ENCODE data around the gene TRIM17.

Gene TRIM17

GRCh38 chr1:228415221-228415620, 1.4 kb downstream of the TRIM17 start:
- H3K4me3 ChIP-seq (ENCODE audit: insufficient read length, low read depth), result no peak overlapping the region
- peaks cover 28% of the 10 kb centered on the region for H3K36me3 ChIP-seq (ENCODE audit: insufficient read depth, insufficient read length, low read length)
- TF ChIP-seq ZNF274 (IDR thresholded peaks at IDR 0.05; ENCODE audit: low read depth, low read length) (no peak), YY1 (IDR thresholded peaks at IDR 0.05; ENCODE audit: insufficient read depth, insufficient read length) (no peak), SUZ12 (IDR thresholded peaks at IDR 0.05; ENCODE audit: extremely low read depth, insufficient read depth, insufficient read length) (no peak)
- H3K27me3 ChIP-seq (ENCODE audit: insufficient read depth, insufficient read length), result peaks cover 48% of the 10 kb centered on the region
- H3K4me1 ChIP-seq (ENCODE audit: insufficient read depth, insufficient read length), result peaks cover 13% of the 10 kb centered on the region
- H3K9ac ChIP-seq (ENCODE audit: insufficient read length, low read depth), result no peak overlapping the region
- DNase-seq (ENCODE audit: low read depth, low spot score), result no peak
- no peaks in the 10 kb centered on the region for H3K9me3 ChIP-seq (ENCODE audit: insufficient read depth, low read length)

DNA sequence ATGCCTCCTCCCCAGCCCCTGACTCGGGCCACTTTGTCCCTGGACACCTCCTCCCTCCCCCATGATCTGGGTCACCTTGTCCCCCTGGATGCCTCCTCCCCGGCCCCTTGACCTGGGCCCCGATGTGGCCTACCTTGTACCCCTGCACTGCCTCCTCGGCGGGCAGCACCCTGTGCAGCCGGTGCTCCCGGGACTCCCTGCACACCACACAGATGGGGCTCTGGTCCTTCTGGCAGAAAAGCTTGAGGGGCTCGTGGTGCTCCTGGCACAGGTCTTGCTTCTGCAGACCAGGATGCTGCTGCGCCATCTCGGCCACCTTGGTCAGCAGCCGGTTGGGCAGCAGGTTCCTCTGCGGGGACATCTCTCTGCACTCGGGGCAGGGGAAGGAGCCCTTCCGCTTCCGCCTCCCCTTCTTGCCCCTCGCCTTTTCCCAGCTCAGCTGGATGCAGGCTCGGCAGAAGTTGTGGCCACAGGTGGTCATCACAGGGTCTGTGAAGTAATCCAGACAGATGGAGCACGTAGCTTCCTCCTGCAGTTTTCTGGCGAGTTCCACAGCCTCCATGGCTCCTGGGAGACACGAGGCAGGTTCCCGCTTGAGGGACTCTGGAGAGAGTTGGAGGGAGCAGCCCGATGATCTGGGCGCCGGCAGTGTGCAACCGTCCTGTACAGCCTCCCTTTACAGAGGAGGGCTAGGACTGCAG, 2.0 kb downstream of the TRIM17 start:
- H3K9me3 ChIP-seq (ENCODE audit: insufficient read depth, low read length), result no peaks in the 10 kb centered on the region
- peaks cover 31% of the 10 kb centered on the region for H3K36me3 ChIP-seq (ENCODE audit: insufficient read depth, insufficient read length, low read length)
- peaks cover 42% of the 10 kb centered on the region for H3K27me3 ChIP-seq (ENCODE audit: insufficient read depth, insufficient read length)
- no peak for DNase-seq (ENCODE audit: low read depth, low spot score)
- no peak for TF ChIP-seq YY1 (IDR thresholded peaks at IDR 0.05; ENCODE audit: insufficient read depth, insufficient read length)
- TF ChIP-seq SUZ12 (IDR thresholded peaks at IDR 0.05; ENCODE audit: extremely low read depth, insufficient read depth, insufficient read length), result no peak
- no peak for TF ChIP-seq ZNF274 (IDR thresholded peaks at IDR 0.05; ENCODE audit: low read depth, low read length)
- no peak overlapping the region for H3K4me3 ChIP-seq (ENCODE audit: insufficient read length, low read depth)
- H3K9ac ChIP-seq (ENCODE audit: insufficient read length, low read depth), result peak overlapping the region; percentile 5
- peaks cover 13% of the 10 kb centered on the region for H3K4me1 ChIP-seq (ENCODE audit: insufficient read depth, insufficient read length)

GRCh38 chr1:228413241-228414010, 3.2 kb downstream of the TRIM17 start:
- Histone ChIP-seq H3K4me1 (ENCODE audit: insufficient read depth, insufficient read length) (peaks cover 18% of the 10 kb centered on the region), H3K27me3 (ENCODE audit: insufficient read depth, insufficient read length) (peaks cover 30% of the 10 kb centered on the region), H3K36me3 (ENCODE audit: insufficient read depth, insufficient read length, low read length) (peaks cover 38% of the 10 kb centered on the region), H3K4me3 (ENCODE audit: insufficient read length, low read depth) (no peak overlapping the region), H3K9ac (ENCODE audit: insufficient read length, low read depth) (no peak overlapping the region), H3K9me3 (ENCODE audit: insufficient read depth, low read length) (no peaks in the 10 kb centered on the region)
- DNase-seq (ENCODE audit: low read depth, low spot score), result no peak
- TF ChIP-seq ZNF274 (IDR thresholded peaks at IDR 0.05; ENCODE audit: low read depth, low read length), result no peak
- TF ChIP-seq SUZ12 (IDR thresholded peaks at IDR 0.05; ENCODE audit: extremely low read depth, insufficient read depth, insufficient read length), result no peak
- no peak for TF ChIP-seq YY1 (IDR thresholded peaks at IDR 0.05; ENCODE audit: insufficient read depth, insufficient read length)

DNA sequence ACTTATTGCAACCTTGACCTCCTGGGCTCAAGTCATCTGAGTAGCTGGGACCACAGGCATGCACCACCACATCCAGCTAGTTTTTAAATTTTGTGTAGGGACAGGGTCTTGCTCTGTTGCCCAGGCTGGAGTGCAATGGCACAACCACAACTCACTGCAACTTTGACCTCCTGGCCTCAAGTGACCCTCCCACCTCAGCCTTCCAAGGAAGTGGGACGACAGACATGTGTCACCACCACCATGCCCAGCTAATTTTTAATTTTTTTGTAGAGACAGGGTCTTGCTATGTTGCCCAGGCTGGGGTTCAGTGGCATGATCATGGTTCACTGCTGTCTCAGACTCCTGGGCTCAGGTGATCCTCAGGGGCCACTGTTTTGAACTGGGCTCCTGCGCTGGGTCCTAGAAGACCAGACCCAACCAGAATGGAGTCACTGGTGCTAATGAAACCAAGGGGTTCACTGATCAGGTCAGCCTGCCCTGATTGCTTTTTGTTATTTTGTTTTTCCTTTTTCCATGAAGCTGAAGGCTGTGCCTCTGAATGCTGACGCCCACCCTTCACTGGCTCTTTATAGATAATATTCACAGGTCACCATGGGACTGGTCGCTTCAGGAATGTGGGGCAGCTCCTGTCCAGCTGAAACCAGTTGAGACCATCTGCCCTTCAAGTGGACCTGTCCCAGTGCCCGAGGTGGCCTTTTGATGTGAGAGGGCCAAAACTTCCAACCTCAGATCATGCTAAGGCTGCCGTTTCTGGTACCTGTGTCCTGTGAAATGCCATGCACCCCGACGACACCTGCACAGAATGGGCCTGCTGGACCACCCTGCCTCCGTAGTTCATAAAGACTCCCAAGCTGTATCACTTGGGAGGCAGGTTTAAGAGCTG, 4.9 kb downstream of the TRIM17 start:
- Histone ChIP-seq H3K9me3 (ENCODE audit: insufficient read depth, low read length) (no peaks in the 10 kb centered on the region), H3K4me1 (ENCODE audit: insufficient read depth, insufficient read length) (peaks cover 21% of the 10 kb centered on the region), H3K27me3 (ENCODE audit: insufficient read depth, insufficient read length) (peaks cover 15% of the 10 kb centered on the region), H3K4me3 (ENCODE audit: insufficient read length, low read depth) (no peak overlapping the region), H3K9ac (ENCODE audit: insufficient read length, low read depth) (no peak overlapping the region), H3K36me3 (ENCODE audit: insufficient read depth, insufficient read length, low read length) (peaks cover 40% of the 10 kb centered on the region)
- no peak for DNase-seq (ENCODE audit: low read depth, low spot score)
- TF ChIP-seq ZNF274 (IDR thresholded peaks at IDR 0.05; ENCODE audit: low read depth, low read length) (no peak), SUZ12 (IDR thresholded peaks at IDR 0.05; ENCODE audit: extremely low read depth, insufficient read depth, insufficient read length) (no peak), YY1 (IDR thresholded peaks at IDR 0.05; ENCODE audit: insufficient read depth, insufficient read length) (no peak)

DNA sequence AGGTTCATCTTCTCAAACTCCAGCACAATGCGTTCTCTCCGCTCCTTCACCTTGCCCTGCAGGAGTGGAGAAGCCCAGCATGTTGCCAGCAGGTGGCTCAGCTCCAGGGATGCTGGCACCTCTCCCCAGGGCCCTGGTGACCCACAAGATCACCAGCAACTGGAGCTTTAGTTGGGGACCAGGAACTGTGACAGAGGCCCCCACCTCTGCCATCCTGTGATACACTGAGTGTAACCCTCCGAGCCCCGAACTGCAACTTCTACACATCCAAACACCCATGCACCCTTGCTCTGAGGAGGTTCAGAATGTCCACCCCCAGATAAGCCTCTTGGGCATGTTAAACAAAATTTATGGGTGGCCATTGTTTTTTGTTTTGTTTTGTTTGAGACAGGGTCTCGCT, 5.5 kb downstream of the TRIM17 start:
- Histone ChIP-seq H3K4me1 (ENCODE audit: insufficient read depth, insufficient read length) (peaks cover 21% of the 10 kb centered on the region), H3K36me3 (ENCODE audit: insufficient read depth, insufficient read length, low read length) (peaks cover 40% of the 10 kb centered on the region), H3K9ac (ENCODE audit: insufficient read length, low read depth) (no peak overlapping the region), H3K27me3 (ENCODE audit: insufficient read depth, insufficient read length) (peaks cover 15% of the 10 kb centered on the region), H3K4me3 (ENCODE audit: insufficient read length, low read depth) (no peak overlapping the region), H3K9me3 (ENCODE audit: insufficient read depth, low read length) (no peaks in the 10 kb centered on the region)
- TF ChIP-seq ZNF274 (IDR thresholded peaks at IDR 0.05; ENCODE audit: low read depth, low read length), result no peak
- DNase-seq (ENCODE audit: low read depth, low spot score), result no peak

GRCh38 chr1:228410671-228411070, 6.0 kb downstream of the TRIM17 start:
- peak overlapping the region; percentile 18 for H3K9ac ChIP-seq (ENCODE audit: insufficient read length, low read depth)
- H3K9me3 ChIP-seq (ENCODE audit: insufficient read depth, low read length), result no peaks in the 10 kb centered on the region
- H3K36me3 ChIP-seq (ENCODE audit: insufficient read depth, insufficient read length, low read length), result peaks cover 40% of the 10 kb centered on the region
- TF ChIP-seq ZNF274 (IDR thresholded peaks at IDR 0.05; ENCODE audit: low read depth, low read length) (no peak), YY1 (IDR thresholded peaks at IDR 0.05; ENCODE audit: insufficient read depth, insufficient read length) (no peak), SUZ12 (IDR thresholded peaks at IDR 0.05; ENCODE audit: extremely low read depth, insufficient read depth, insufficient read length) (no peak)
- H3K4me1 ChIP-seq (ENCODE audit: insufficient read depth, insufficient read length), result peaks cover 17% of the 10 kb centered on the region
- DNase-seq (ENCODE audit: low read depth, low spot score), result no peak
- H3K27me3 ChIP-seq (ENCODE audit: insufficient read depth, insufficient read length), result peaks cover 11% of the 10 kb centered on the region
- H3K4me3 ChIP-seq (ENCODE audit: insufficient read length, low read depth), result no peak overlapping the region

- no peak for TF ChIP-seq SUZ12 (IDR thresholded peaks at IDR 0.05; ENCODE audit: extremely low read depth, insufficient read depth, insufficient read length)
- TF ChIP-seq ZNF274 (IDR thresholded peaks at IDR 0.05; ENCODE audit: low read depth, low read length), result no peak
- TF ChIP-seq YY1 (IDR thresholded peaks at IDR 0.05; ENCODE audit: insufficient read depth, insufficient read length), result no peak
- Histone ChIP-seq H3K9me3 (ENCODE audit: insufficient read depth, low read length) (no peaks in the 10 kb centered on the region), H3K9ac (ENCODE audit: insufficient read length, low read depth) (no peak overlapping the region), H3K4me3 (ENCODE audit: insufficient read length, low read depth) (no peak overlapping the region), H3K4me1 (ENCODE audit: insufficient read depth, insufficient read length) (peaks cover 12% of the 10 kb centered on the region), H3K36me3 (ENCODE audit: insufficient read depth, insufficient read length, low read length) (peaks cover 40% of the 10 kb centered on the region), H3K27me3 (ENCODE audit: insufficient read depth, insufficient read length) (peaks cover 7% of the 10 kb centered on the region)
- DNase-seq (ENCODE audit: low read depth, low spot score), result no peak
These were observed 6.6 kb downstream of the TRIM17 start for GRCh38 chr1:228410015-228410414.
